GM12892 (cell line): ENCODE results near the gene THBD.

Experiments
- POLR2A ChIP-seq: IDR thresholded peaks from 2 replicates; pipeline ENCODE4 v1.6.1; 2011; ENCODE audit warnings: low read depth, low read length, control low read depth
- POLR2AphosphoS5 ChIP-seq: IDR thresholded peaks from 2 replicates; pipeline ENCODE4 v1.6.1; 2011; ENCODE audit warnings: low read depth, low read length, control low read depth

GRCh38 chr20:23031346-23031745 lies 18.1 kb downstream of the THBD start:
- TF ChIP-seq POLR2A = no peak
- no peak for TF ChIP-seq POLR2AphosphoS5
